Glutamatergic neuron (in vitro differentiated cells): Measurements from ENCODE around the gene PSG6. TPM values are rescaled to one million over a fixed set of nuclear protein-coding genes. Genes with fewer than 3 reads are reported as not detected.
A peak's percentile ranks its signal among the peaks of the same experiment; 100 is the strongest.
"Not testable (repeated sequence)": the region's sequence is repeated elsewhere in the genome, so short reads cannot be mapped to it uniquely, and the experiment has no call there.

Experiments
- DNase-seq: peaks from one replicate; pipeline ENCODE4 v3.0.0; 2022
- H3K27ac Mint-ChIP-seq: one replicate; pipeline ENCODE4 v1.8.0; 2020; ENCODE audit warnings: mild to moderate bottlenecking, mixed read lengths, inconsistent platforms; ENCODE audit not compliant: unreplicated experiment
- H3K27me3 Mint-ChIP-seq: one replicate; pipeline ENCODE4 v1.8.0; 2020; ENCODE audit warnings: mild to moderate bottlenecking, moderate library complexity, mixed read lengths, inconsistent platforms; ENCODE audit not compliant: unreplicated experiment
- H3K36me3 Mint-ChIP-seq: one replicate; pipeline ENCODE4 v1.8.0; 2020; ENCODE audit warnings: mild to moderate bottlenecking, mixed read lengths, inconsistent platforms; ENCODE audit not compliant: unreplicated experiment
- H3K4me1 Mint-ChIP-seq: one replicate; pipeline ENCODE4 v1.8.0; 2020; ENCODE audit warnings: mild to moderate bottlenecking, low read depth, mixed read lengths, inconsistent platforms; ENCODE audit not compliant: unreplicated experiment
- H3K4me3 Mint-ChIP-seq: one replicate; pipeline ENCODE4 v1.8.0; 2020; ENCODE audit warnings: mild to moderate bottlenecking, mixed read lengths, inconsistent platforms; ENCODE audit not compliant: unreplicated experiment
- H3K9me3 Mint-ChIP-seq: one replicate; pipeline ENCODE4 v1.8.0; 2020; ENCODE audit warnings: mild to moderate bottlenecking, moderate library complexity, mixed read lengths, inconsistent platforms; ENCODE audit not compliant: unreplicated experiment
- CTCF ChIP-seq: fragments of 200-600 bp; sonication (generic); IDR thresholded peaks from one replicate; pipeline ENCODE4 v1.5.0; 2021; ENCODE audit not compliant: partially characterized antibody, unreplicated experiment
- total RNA-seq: library from RNA; stranded (reverse); fragmentation: NEBNext Ultra II Directional; extraction: Animal tissue kit (Norgen Biotek cat#: 25700); gene quantifications from one replicate; pipeline ENCODE4 v1.2.1, GENCODE V29; 2021; ENCODE audit not compliant: unreplicated experiment

Gene PSG6
- total RNA-seq, 1 donor from 2014 or later: not detected

DNA sequence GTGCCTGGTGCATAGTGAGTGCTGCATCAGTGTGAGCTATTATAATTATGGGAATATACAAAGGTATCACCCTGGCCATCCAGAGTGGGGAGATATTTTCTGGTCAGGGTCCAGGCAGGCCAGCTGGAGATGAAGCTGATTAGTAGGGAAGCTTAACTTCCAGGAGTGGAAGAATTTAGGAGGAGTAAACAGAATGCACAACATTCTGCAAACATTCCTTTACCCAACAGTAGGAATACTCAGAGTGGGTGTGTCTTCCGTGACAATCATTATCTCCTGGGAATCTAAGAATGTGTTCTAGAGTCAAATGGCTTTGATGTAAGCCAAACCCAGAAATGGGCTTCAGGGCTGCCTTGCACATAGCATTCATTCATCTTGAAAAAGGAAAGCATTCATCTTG, 19.0 kb downstream of the PSG6 start:
- H3K9me3 Mint-ChIP-seq, H3K4me1 Mint-ChIP-seq, DNase-seq, H3K36me3 Mint-ChIP-seq, H3K4me3 Mint-ChIP-seq, H3K27ac Mint-ChIP-seq, H3K27me3 Mint-ChIP-seq: not testable (repeated sequence)

- H3K9me3 Mint-ChIP-seq, H3K4me1 Mint-ChIP-seq, H3K4me3 Mint-ChIP-seq, DNase-seq, H3K36me3 Mint-ChIP-seq, H3K27ac Mint-ChIP-seq, H3K27me3 Mint-ChIP-seq: not testable (repeated sequence)
These were observed 20.0 kb downstream of the PSG6 start for GRCh38 chr19:42897729-42898128.

DNA sequence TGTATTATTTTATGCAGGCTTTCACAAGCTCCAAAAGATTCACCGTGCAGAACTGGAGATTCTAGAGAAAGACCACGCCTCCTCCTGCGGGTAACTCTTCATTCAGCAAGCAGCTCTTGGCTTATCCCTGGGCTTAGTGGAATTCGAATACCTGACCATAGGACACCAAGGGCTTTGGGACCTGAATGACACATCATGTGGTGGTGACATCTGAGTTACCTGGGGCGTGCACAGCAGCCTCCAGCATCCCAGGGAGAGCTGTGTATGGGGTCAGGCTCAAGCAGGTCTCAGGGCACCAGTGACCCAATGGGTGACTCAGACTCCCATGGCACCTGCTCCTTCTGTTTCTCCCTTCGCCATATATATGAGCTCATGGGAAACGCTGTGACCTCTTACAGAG, 27.2 kb downstream of the PSG6 start:
- not testable (repeated sequence) for H3K9me3 Mint-ChIP-seq, H3K4me3 Mint-ChIP-seq

DNA sequence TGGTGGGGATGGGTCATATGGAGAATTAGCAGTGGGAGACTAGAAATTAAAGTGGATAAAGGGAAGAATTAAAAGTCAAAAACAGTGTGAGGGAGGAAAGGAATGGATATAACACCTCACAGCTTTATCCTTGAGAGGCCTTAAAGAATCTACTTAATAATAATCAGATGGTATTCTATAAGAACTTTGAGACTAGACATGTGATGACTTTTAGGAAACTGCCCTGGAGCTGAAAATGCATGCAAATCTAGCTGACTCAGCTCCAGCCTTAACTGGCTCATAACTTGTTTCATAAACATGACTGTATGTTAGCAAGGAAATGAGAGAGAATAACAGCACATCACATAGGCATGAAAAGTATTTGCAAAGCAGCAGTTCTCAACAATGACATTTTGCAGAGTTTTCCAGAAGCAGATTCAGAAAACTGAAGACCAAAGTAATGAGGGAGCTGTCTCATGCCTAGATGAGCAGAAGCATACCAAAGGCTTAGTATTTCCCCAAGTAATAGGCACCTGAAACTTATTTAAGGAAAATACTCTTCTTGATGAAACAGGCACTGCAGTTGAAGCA, 29.7 kb downstream of the PSG6 start:
- not testable (repeated sequence) for H3K9me3 Mint-ChIP-seq, H3K27ac Mint-ChIP-seq, H3K36me3 Mint-ChIP-seq, DNase-seq, H3K27me3 Mint-ChIP-seq, H3K4me3 Mint-ChIP-seq, H3K4me1 Mint-ChIP-seq

More for the DNA sequence above, 27.2 kb downstream of the PSG6 start:
- H3K27ac Mint-ChIP-seq, H3K36me3 Mint-ChIP-seq, DNase-seq, H3K27me3 Mint-ChIP-seq, H3K4me1 Mint-ChIP-seq: not testable (repeated sequence)

DNA sequence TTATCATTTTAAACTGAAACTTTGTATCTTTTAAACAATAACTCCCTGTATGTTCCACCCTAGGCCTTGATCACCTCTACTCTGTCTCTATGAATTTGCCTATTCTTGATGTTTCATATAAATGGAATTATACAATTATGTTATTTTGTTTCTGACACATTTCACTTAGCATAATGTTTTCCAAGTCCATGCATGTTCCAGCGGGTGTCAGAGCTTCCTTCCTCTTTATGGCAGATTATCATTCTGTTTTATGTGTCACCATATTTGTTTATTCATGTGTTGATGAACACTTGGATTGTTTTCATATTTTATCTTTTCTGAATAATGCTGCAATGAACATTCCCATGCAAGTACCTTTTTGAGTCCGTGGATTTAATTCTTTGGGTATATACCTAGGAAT, 35.0 kb downstream of the PSG6 start:
- H3K4me3 Mint-ChIP-seq, H3K27ac Mint-ChIP-seq, H3K36me3 Mint-ChIP-seq, H3K9me3 Mint-ChIP-seq, DNase-seq, H3K4me1 Mint-ChIP-seq: not testable (repeated sequence)
- peaks cover 11% of the 10 kb centered on the region for H3K27me3 Mint-ChIP-seq

DNA sequence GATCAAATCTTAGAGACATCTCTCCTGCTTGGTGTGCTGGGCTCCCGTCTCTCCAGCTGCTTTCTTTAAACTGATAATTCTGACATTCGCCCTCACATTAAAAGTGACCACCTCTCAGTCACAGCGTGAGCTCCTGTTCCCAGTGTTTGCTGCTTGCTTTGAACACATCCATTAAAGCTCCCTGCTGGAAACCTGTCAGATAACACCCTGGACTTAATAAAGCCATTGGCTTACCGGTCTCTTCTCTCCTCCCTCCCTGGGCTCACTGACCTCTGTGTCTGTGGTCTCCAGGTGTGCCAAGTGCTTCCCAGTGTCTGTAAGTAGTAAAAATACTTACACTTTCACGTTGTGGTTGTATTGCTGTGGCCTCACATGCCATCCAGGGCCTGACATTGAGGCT, 35.7 kb downstream of the PSG6 start:
- H3K9me3 Mint-ChIP-seq, H3K36me3 Mint-ChIP-seq, DNase-seq: not testable (repeated sequence)

GRCh38 chr19:42881279-42881678, 36.4 kb downstream of the PSG6 start:
- H3K4me1 Mint-ChIP-seq, H3K36me3 Mint-ChIP-seq, H3K27ac Mint-ChIP-seq, H3K9me3 Mint-ChIP-seq, H3K4me3 Mint-ChIP-seq: not testable (repeated sequence)
- peak; percentile 61 for TF ChIP-seq CTCF
- peak; percentile 24 for DNase-seq
- peaks cover 11% of the 10 kb centered on the region for H3K27me3 Mint-ChIP-seq

More for the DNA sequence above, 35.7 kb downstream of the PSG6 start:
- peaks cover 11% of the 10 kb centered on the region for H3K27me3 Mint-ChIP-seq
- not testable (repeated sequence) for H3K4me3 Mint-ChIP-seq, H3K4me1 Mint-ChIP-seq, H3K27ac Mint-ChIP-seq

DNA sequence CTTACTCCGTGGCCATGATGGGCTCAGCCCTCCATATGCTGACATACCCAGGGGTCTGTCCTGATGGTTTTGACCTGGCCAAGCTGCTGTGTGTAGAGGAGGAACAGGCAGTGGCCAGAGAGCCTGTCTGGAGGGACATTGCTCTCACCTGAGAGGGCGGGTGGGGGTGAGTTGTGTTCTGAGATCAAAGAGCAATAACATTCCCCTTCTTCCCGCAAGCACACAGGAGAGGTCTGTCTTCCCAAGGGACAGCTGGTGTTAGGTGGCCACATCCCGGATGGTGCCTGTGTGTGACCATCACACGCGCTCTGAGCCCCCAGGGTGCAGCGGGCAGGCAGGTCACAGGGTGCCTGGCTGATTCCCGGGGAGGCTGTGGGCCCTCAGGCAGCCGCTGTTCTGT, 37.1 kb downstream of the PSG6 start:
- H3K27ac Mint-ChIP-seq, DNase-seq, H3K27me3 Mint-ChIP-seq, H3K9me3 Mint-ChIP-seq, H3K36me3 Mint-ChIP-seq, H3K4me1 Mint-ChIP-seq, H3K4me3 Mint-ChIP-seq: not testable (repeated sequence)
